GM23248 (cell line): ENCODE data around the gene FREY1. TPM values are rescaled to one million over a fixed set of nuclear protein-coding genes. Genes with fewer than 3 reads are reported as not detected.

Source experiments
- DNase-seq: peaks from one replicate; pipeline ENCODE4 v3.0.0-alpha.2; 2015
- H2AFZ ChIP-seq: fragments of 200-600 bp; sonication (generic); 2 replicates; pipeline ENCODE4 v1.6.1; 2016; ENCODE audit warnings: antibody characterized with exemption
- H3F3A ChIP-seq: fragments of 200-600 bp; sonication (generic); 2 replicates; pipeline ENCODE4 v1.6.1; 2016; ENCODE audit warnings: mild to moderate bottlenecking, antibody characterized with exemption, mixed run types; ENCODE audit not compliant: insufficient read depth
- H3K27ac ChIP-seq: fragments of 200-600 bp; sonication (generic); 2 replicates; pipeline ENCODE4 v1.5.1; 2016; ENCODE audit warnings: mild to moderate bottlenecking
- H3K27me3 ChIP-seq: fragments of 200-600 bp; sonication (generic); replicated peaks from 2 replicates; pipeline ENCODE4 v1.6.1; 2016; ENCODE audit warnings: mild to moderate bottlenecking; ENCODE audit not compliant: insufficient read depth
- H3K36me3 ChIP-seq: fragments of 200-600 bp; sonication (generic); 2 replicates; pipeline ENCODE4 v1.6.1; 2016; ENCODE audit warnings: low read depth, mild to moderate bottlenecking
- H3K4me1 ChIP-seq: fragments of 200-600 bp; sonication (generic); 2 replicates; pipeline ENCODE4 v1.6.1; 2016; ENCODE audit warnings: mild to moderate bottlenecking; ENCODE audit not compliant: insufficient read depth
- H3K4me2 ChIP-seq: fragments of 200-600 bp; sonication (generic); one replicate; pipeline ENCODE4 v1.6.1; 2016; ENCODE audit warnings: mild to moderate bottlenecking; ENCODE audit not compliant: unreplicated experiment
- H3K4me3 ChIP-seq: fragments of 200-600 bp; sonication (generic); 2 replicates; pipeline ENCODE4 v1.5.1; 2016; ENCODE audit warnings: mild to moderate bottlenecking
- H3K79me2 ChIP-seq: fragments of 200-600 bp; sonication (generic); 2 replicates; pipeline ENCODE4 v1.6.1; 2016; ENCODE audit warnings: mild to moderate bottlenecking; ENCODE audit not compliant: insufficient read depth
- H3K9ac ChIP-seq: fragments of 200-600 bp; sonication (generic); 2 replicates; pipeline ENCODE4 v1.6.1; 2016; ENCODE audit warnings: mild to moderate bottlenecking
- H3K9me2 ChIP-seq: fragments of 200-600 bp; sonication (generic); 2 replicates; pipeline ENCODE4 v1.6.1; 2016; ENCODE audit warnings: mixed run types, mild to moderate bottlenecking, moderate library complexity; ENCODE audit not compliant: insufficient read depth
- H3K9me3 ChIP-seq: fragments of 200-600 bp; sonication (generic); one replicate; pipeline ENCODE4 v1.6.1; 2017; ENCODE audit warnings: low read depth
- H4K20me1 ChIP-seq: fragments of 200-600 bp; sonication (generic); 2 replicates; pipeline ENCODE4 v1.6.0; 2016; ENCODE audit not compliant: insufficient read depth
- EZH2 ChIP-seq: fragments of 200-600 bp; sonication (generic); IDR thresholded peaks from 2 replicates; pipeline ENCODE4 v1.6.1; 2018; ENCODE audit warnings: antibody characterized with exemption, mild to moderate bottlenecking; ENCODE audit not compliant: insufficient read depth, poor library complexity, severe bottlenecking
- EZH2phosphoT487 ChIP-seq: fragments of 200-600 bp; sonication (generic); IDR thresholded peaks from 2 replicates; pipeline ENCODE4 v1.6.1; 2018; ENCODE audit warnings: antibody characterized with exemption, moderate library complexity, mild to moderate bottlenecking, low read depth; ENCODE audit not compliant: insufficient read depth
- WGBS, 2 experiments: methylation state at CpG; one replicate each; pipeline ENCODE4 v1.1.6; 2015 to 2017; ENCODE audit warnings: low lambda C conversion rate in 2 of 2, low coverage in 1 of 2; ENCODE audit errors: missing lambda C conversion rate in 2 of 2; 5-methylcytosine and 5-hydroxymethylcytosine counted together
- in situ Hi-C: fragments of 300-500 bp; cut with MboI; formaldehyde crosslinking; loops from 2 replicates; pipeline ENCODE4 v1.15.0; 2020
- polyA plus RNA-seq: library from polyadenylated mRNA; unstranded; fragments of >200 nt; fragmentation: Nextera tagmentation; extraction: Ambion mirVana; gene quantifications from 2 replicates; pipeline ENCODE4 v1.2.1, GENCODE V29; 2016
- total RNA-seq: library from RNA; depleted of rRNA; stranded (reverse); fragments of >200 nt; shearing (Covaris generic); gene quantifications from 2 replicates; pipeline ENCODE4 v1.2.3, GENCODE V29; 2014; rRNA removed

Gene FREY1
- total RNA-seq (not detected in 2 replicates), polyA plus RNA-seq (not detected in 2 replicates)

- no peaks in the 10 kb centered on the region for H4K20me1 ChIP-seq
- H3K27ac ChIP-seq: no peak within 1 kb of the TSS
- H3K4me1 ChIP-seq: no peaks in the 10 kb centered on the region
- no peaks in the 10 kb centered on the region for H3K9me3 ChIP-seq
- in situ Hi-C loops: loop anchor here (10.0 kb wide), 1 partner anchor 62 kb away; the partner anchor contains the start of gene CRY2
- H3K4me2 ChIP-seq: no peak within 1 kb of the TSS
- H3K79me2 ChIP-seq: no peaks in the 10 kb centered on the region
- H2AFZ ChIP-seq: no peak within 1 kb of the TSS
- peak; percentile 19 for DNase-seq
- WGBS, 2 experiments: 66 to 70% methylated on average over 18 of the region's 18 CpGs
- no peak within 1 kb of the TSS for H3K9ac ChIP-seq
- no peaks in the 10 kb centered on the region for H3K27me3 ChIP-seq
- H3K36me3 ChIP-seq: no peaks in the 10 kb centered on the region
- no peak for TF ChIP-seq EZH2
- TF ChIP-seq EZH2phosphoT487: no peak
- no peaks in the 10 kb centered on the region for H3K9me2 ChIP-seq
- H3F3A ChIP-seq: no peaks in the 10 kb centered on the region
- no peak within 1 kb of the TSS for H3K4me3 ChIP-seq
Observed at GRCh38 chr11:45906965-45907611, at the start of gene FREY1. Gene FREY1, minus strand, starts transcription at chr11:45907271. Its CDS starts 26 bp downstream, at chr11:45907245.

- H3K4me3 ChIP-seq: no peak overlapping the region
- peaks cover 8% of the 10 kb centered on the region; the same call in 1 of the 2 replicates for H3K4me1 ChIP-seq
- H3K27me3 ChIP-seq: no peaks in the 10 kb centered on the region
- H2AFZ ChIP-seq: no peak overlapping the region
- DNase-seq: peak; percentile 20
- no peak for TF ChIP-seq EZH2
- no peaks in the 10 kb centered on the region for H3F3A ChIP-seq
- WGBS, 2 experiments: 60 to 81% methylated on average over 1 of the region's 1 CpG
- peaks cover 41% of the 10 kb centered on the region for H3K36me3 ChIP-seq
- no peaks in the 10 kb centered on the region for H4K20me1 ChIP-seq
- H3K27ac ChIP-seq: no peak overlapping the region
- H3K79me2 ChIP-seq: no peaks in the 10 kb centered on the region
- H3K9ac ChIP-seq: no peak overlapping the region
- H3K9me2 ChIP-seq: no peaks in the 10 kb centered on the region
- in situ Hi-C loops: no loop called here
- no peaks in the 10 kb centered on the region for H3K9me3 ChIP-seq
- no peak overlapping the region for H3K4me2 ChIP-seq
Observed at GRCh38 chr11:45949992-45950407, 42.9 kb upstream of the FREY1 start.

GRCh38 chr11:45948356-45948755 lies 41.3 kb upstream of the FREY1 start:
- H3K9me3 ChIP-seq: no peaks in the 10 kb centered on the region
- TF ChIP-seq EZH2: no peak
- TF ChIP-seq EZH2phosphoT487: no peak
- 76 to 78% methylated on average over 3 of the region's 3 CpGs for WGBS, 2 experiments
- H3K9me2 ChIP-seq: no peaks in the 10 kb centered on the region
- no peak for DNase-seq
- H3K4me2 ChIP-seq: no peak overlapping the region
- in situ Hi-C loops: no loop called here
- H3K4me3 ChIP-seq: no peak overlapping the region
- no peaks in the 10 kb centered on the region for H4K20me1 ChIP-seq
- H3K79me2 ChIP-seq: no peaks in the 10 kb centered on the region
- H3K36me3 ChIP-seq: peaks cover 40% of the 10 kb centered on the region
- no peaks in the 10 kb centered on the region for H3K27me3 ChIP-seq
- H2AFZ ChIP-seq: no peak overlapping the region
- no peak overlapping the region for H3K27ac ChIP-seq
- H3K4me1 ChIP-seq: peaks cover 8% of the 10 kb centered on the region; the same call in 1 of the 2 replicates
- H3K9ac ChIP-seq: no peak overlapping the region
- H3F3A ChIP-seq: no peaks in the 10 kb centered on the region

GRCh38 chr11:45947885-45948284 lies 40.8 kb upstream of the FREY1 start:
- Histone ChIP-seq H3F3A (no peaks in the 10 kb centered on the region), H3K36me3 (peaks cover 35% of the 10 kb centered on the region), H2AFZ (no peak overlapping the region), H3K4me1 (peaks cover 8% of the 10 kb centered on the region; the same call in 1 of the 2 replicates), H3K9me2 (no peaks in the 10 kb centered on the region), H4K20me1 (no peaks in the 10 kb centered on the region), H3K27me3 (no peaks in the 10 kb centered on the region), H3K79me2 (no peaks in the 10 kb centered on the region), H3K4me3 (no peak overlapping the region), H3K4me2 (no peak overlapping the region), H3K9me3 (no peaks in the 10 kb centered on the region), H3K9ac (no peak overlapping the region), H3K27ac (no peak overlapping the region)
- DNase-seq: no peak
- 94 to 95% methylated on average over 1 of the region's 1 CpG for WGBS, 2 experiments
- in situ Hi-C loops: no loop called here
- TF ChIP-seq EZH2 (no peak), EZH2phosphoT487 (no peak)
